Myocyte (in vitro differentiated cells): ENCODE results near the gene ZG16B. TPM values are rescaled to one million over a fixed set of nuclear protein-coding genes. Genes with fewer than 3 reads are reported as not detected.

Source experiments
- DNase-seq: peaks from one replicate; pipeline ENCODE4 v3.0.0-alpha.2; 2012; ENCODE audit warnings: low read depth
- total RNA-seq: library from RNA; depleted of rRNA; stranded (reverse); fragments of >200 nt; gene quantifications from 2 replicates; pipeline ENCODE4 v1.2.3, GENCODE V29; 2014

ZG16B gene
- total RNA-seq, 1 donor from 2014 or later = not detected

GRCh38 chr16:2865651-2866050 is 35.5 kb downstream of the ZG16B start:
- DNase-seq = no peak

GRCh38 chr16:2866431-2866830 is 36.3 kb downstream of the ZG16B start:
- no peak for DNase-seq

DNA sequence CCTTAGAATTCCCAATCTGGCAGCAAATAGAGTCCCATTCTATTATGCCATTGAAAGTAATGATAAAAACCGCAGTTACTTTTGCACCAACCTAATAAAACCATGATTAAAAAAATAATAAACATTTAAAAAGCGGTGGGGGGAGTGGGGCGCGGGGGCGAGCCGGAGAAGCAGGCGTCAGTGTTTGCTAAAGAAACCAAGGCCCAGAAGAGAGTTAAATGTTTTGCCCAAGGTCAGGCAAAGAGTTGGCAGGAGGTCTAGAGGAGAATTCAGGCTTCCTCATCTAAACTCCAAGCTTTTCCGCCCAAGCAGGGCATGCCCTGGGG is 37.5 kb downstream of the ZG16B start:
- DNase-seq = no peak

DNA sequence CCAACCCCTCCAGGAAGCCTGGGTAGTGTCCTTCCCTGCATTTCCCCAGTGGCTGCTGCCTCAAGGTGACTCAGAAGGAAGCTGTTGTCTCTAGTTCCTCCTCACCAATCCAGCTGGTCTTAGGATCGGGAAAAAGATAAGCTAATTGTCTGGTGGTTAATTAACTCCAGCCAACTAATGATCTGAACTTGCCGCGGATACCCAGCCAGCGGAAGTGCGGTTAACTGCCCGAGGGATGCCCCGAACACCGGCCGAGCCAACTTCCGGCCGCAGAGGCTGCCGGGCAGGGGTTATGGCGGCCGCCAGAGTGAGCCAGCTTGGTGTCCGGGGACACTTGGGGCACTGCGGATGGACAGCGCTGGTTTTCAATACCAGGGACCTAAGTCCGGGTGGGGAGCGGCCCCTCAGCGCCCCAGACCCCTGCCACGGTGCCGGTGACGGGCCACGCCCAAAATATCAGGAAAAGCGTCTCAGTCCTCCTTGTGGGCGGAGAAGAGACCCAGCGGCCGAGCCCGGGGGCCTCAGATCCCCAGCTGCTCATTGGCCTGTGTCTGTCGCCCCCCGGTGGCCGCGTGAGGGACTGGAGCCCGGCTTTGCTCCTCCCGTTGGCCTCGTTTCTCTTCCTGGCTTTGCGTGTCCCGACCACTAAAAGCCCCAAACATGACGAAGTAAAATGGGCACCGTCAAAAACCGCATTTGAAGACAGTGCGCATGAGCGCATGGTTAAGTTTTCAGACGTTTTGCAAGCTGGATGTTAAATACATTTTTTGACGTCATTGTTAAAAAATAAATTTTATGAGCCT is 38.1 kb downstream of the ZG16B start:
- peak; percentile 95 for DNase-seq

DNA sequence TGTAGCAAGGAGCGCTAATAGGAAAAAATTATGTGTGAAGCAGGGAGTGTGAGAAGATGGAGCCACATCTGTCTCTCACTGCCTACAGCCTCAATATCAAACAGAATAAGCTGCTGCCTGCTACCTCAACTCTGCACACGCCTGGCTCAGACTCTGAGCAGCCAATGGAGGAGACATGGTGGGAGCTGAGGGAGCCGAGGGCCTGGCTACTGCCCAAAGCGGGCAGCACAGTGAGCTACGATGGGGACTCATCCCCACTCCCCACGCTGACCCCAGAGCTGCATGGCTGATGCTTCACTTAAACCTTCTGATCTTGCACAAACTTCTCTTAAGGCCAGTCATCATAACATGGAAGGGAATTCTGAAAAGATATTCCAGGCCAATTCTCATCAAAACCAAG is 41.8 kb downstream of the ZG16B start:
- DNase-seq = no peak

DNA sequence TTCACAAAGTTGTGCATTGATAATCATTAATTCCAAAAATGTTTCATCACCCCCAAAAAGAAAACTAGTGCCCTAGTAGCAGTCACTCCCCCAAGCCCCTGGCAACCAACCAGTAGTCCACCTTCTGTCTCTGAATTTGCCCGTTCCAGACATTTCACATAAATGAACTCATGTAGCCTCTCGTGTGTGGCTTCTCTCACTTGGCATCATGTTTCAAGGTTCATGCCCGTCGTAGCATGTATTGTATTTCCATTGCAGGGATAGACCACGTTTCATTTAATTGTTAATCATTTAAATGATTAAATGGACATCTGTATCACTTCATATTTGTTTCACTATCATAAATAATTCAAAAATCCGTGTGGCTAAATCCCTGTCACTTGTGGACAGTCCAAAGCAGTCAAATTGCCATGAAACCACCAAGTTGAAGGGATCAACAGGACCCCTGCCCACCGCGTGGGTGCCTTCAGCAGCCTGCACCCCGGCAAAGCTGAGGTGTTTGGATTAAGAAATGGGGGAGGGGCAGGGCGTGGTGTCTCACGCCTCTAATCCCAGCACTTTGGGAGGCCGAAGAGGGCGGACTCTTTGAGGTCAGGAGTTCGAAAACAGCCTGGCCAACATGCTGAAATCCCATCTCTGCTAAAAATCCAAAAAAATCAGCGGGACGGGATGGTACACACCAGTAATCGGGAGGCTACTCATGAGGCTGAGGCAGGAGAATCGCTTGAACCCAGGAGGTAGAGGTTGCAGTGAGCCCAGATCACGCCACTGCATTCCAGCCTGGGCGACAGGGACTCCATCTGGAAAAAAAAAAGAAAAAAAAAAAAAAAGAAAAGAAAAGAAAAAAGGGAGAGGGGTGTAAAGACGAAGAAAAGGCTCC is 44.2 kb downstream of the ZG16B start:
- DNase-seq = no peak

GRCh38 chr16:2874912-2875362 is 44.8 kb downstream of the ZG16B start:
- DNase-seq = peak; percentile 62

- DNase-seq = no peak
These were observed 49.9 kb downstream of the ZG16B start for GRCh38 chr16:2879854-2880508.

Other genes starting within 250 kb of the ZG16B start
- 39.0 and 40.6 TPM in 2 replicates for gene KCTD5, start 147.8 kb upstream of the ZG16B start, total RNA-seq
- gene PRSS27, start 110.1 kb upstream of the ZG16B start, total RNA-seq = 0.26 and 0.62 TPM in 2 replicates
- gene SRRM2, start 77.7 kb upstream of the ZG16B start, total RNA-seq = 93.5 and 93.8 TPM in 2 replicates
- gene ELOB, start 53.0 kb upstream of the ZG16B start, total RNA-seq = 235 and 770 TPM in 2 replicates
- gene PRSS33, start 42.7 kb upstream of the ZG16B start, total RNA-seq = not detected in 2 replicates
- not detected in 2 replicates for gene PRSS41, start 31.8 kb upstream of the ZG16B start, total RNA-seq
- gene PRSS21, start 13.1 kb upstream of the ZG16B start, total RNA-seq = not detected in 2 replicates
- gene PRSS22, start 27.9 kb downstream of the ZG16B start, total RNA-seq = not detected in 2 replicates
- gene FLYWCH2, start 52.9 kb downstream of the ZG16B start, total RNA-seq = 59.9 and 77.1 TPM in 2 replicates
- 27.7 and 36.9 TPM in 2 replicates for gene FLYWCH1, start 81.6 kb downstream of the ZG16B start, total RNA-seq
- 10.4 and 17.8 TPM in 2 replicates for gene KREMEN2, start 134.0 kb downstream of the ZG16B start, total RNA-seq
- gene PAQR4, start 139.0 kb downstream of the ZG16B start, total RNA-seq = 14.6 and 18.0 TPM in 2 replicates
- 0.53 and 6.7 TPM in 2 replicates for gene PKMYT1, start 150.1 kb downstream of the ZG16B start, total RNA-seq
- gene CLDN9, start 182.6 kb downstream of the ZG16B start, total RNA-seq = 0.05 and 0.36 TPM in 2 replicates
- 0.52 TPM in 1 of 2 replicates, not detected in the other for gene CLDN6, start 187.9 kb downstream of the ZG16B start, total RNA-seq
- gene TNFRSF12A, start 190.1 kb downstream of the ZG16B start, total RNA-seq = 217 and 325 TPM in 2 replicates
- 23.0 and 34.9 TPM in 2 replicates for gene HCFC1R1, start 193.6 kb downstream of the ZG16B start, total RNA-seq
- gene THOC6, start 193.7 kb downstream of the ZG16B start, total RNA-seq = 19.8 and 23.7 TPM in 2 replicates
- not detected in 2 replicates for gene BICDL2, start 206.6 kb downstream of the ZG16B start, total RNA-seq
- gene MMP25, start 216.3 kb downstream of the ZG16B start, total RNA-seq = 0.05 TPM in 2 replicates
- 646 and 732 TPM in 2 replicates for gene IL32, start 235.3 kb downstream of the ZG16B start, total RNA-seq